HG02943 (cell line): Measurements from ENCODE around the gene ZNF280B.
A peak's percentile ranks its signal among the peaks of the same experiment; 100 is the strongest.
"Not testable (repeated sequence)": the region's sequence is repeated elsewhere in the genome, so short reads cannot be mapped to it uniquely, and the experiment has no call there.

Experiments used
- ATAC-seq: cut with Tn5 transposase; IDR thresholded peaks from one replicate; pipeline ENCODE4 v1.9.1; 2021; ENCODE audit warnings: mild to moderate bottlenecking, low read depth, moderate library complexity; ENCODE audit not compliant: unreplicated experiment

The ZNF280B gene

DNA sequence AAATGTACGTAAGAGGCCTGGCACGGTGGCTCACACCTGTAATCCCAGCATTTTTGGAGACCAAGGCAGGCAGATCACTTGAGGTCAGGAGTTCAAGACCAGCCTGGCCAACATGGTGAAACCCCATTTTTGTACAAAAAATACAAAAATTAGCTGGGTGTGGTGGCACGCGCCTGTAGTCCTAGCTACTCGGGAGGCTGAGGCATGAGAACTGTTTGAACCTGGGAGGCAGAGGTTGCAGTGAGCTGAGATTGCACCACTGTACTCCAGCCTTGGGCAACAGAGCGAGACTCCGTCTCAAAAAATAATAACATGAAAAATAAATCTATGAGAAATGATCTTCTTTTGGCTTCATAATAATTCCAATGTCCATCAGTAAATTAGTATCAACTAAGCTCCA lies 2.3 kb upstream of the ZNF280B start:
- ATAC-seq, result not testable (repeated sequence)

DNA sequence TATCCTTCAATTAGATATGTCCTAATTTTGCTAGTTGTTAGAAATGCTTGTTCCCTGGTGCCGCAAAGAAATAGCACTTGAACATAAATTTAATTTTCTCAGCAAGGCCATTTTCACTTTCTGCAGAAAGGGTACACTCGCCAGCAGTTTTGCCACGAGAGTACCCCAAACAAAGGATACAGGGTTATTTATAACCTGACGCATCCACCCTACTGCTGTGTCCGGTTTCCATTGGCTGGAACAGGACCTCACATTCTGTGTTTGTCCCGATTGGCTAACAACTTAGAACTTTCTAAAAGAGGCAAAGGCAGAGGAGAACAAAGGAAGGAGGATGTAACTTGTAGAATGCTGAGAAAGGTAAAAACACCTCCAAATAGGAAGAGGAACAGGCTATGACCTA lies 1.4 kb upstream of the ZNF280B start:
- not testable (repeated sequence) for ATAC-seq

DNA sequence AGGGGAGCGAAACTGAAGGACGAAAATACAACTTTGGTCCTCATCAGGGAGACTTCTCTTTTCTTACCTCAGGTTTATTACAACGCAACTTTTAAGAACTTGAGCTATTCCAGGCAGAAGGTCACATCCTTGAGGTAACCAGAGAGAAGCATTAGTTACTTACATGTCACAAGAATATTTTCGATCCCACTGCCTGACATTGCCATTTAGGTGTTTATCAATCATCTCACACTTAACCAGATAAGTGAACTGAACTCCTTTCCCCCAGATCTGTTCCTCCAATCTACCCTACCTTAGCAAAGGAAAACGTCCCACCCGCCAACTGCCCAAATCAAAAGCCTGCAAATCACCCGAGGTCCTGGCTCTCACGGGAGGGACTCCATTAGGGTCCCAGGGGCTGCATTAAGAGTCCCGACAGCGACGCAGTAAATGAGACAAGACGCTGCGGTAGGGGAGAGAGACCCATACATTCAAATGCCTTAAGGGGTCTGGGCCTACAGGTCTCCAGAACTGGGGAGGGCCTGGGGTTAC lies 734 bp downstream of the ZNF280B start:
- ATAC-seq, result peak; percentile 19

DNA sequence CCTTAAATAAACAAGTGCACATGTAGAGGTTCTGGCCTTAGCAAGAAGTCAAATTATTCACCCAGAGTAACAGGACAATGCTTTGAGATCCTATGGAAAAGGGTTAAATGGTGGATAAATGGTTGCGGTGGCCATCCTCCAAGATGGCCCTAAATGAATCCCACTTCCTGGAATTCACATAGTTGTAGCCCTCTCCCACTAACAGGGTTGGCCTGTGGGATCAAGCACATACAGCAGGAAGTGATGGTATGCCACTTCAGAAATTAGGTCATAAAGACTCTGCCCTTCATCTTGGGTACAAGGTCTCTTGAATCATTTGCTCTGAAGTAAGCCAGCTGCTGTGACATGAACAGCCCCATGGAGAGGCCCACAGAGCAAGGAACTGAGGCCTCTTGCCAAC lies 1.8 kb downstream of the ZNF280B start:
- no peak for ATAC-seq

DNA sequence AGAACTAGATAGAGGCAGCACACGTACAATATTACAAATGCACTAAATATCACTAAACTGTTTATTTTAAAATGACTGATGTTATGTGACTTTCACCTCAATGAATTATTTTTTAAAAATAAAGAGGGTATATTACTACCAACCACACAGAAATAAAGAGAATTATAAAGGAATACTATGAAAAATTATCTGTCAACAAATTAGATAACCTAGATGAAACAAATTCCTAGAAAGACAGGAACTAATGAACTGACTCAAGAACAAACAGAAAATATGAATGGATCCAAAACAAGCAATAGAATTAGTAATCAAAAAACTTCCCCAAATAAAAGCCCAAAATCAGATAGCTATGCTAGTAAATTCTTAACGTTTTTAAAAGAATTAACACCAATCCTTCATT lies 10.3 kb downstream of the ZNF280B start:
- ATAC-seq, result no peak

DNA sequence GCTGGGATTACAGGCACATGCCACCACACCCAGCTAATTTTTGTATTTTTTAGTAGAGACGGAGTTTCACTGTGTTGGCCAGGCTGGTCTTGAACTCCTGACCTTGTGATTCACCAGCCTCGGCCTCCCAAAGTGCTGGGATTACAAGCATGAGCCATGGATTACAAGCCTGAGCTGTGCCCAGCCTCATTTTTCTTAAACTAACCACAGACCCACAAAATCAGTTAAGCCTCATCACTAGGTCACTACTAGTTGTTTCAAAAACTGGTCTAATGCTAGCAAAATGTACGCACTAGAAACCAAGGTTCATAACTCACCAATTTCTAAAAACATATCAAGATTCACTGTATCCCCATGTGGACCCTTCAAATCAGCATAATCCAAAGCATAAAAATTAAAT lies 17.0 kb downstream of the ZNF280B start:
- not testable (repeated sequence) for ATAC-seq

DNA sequence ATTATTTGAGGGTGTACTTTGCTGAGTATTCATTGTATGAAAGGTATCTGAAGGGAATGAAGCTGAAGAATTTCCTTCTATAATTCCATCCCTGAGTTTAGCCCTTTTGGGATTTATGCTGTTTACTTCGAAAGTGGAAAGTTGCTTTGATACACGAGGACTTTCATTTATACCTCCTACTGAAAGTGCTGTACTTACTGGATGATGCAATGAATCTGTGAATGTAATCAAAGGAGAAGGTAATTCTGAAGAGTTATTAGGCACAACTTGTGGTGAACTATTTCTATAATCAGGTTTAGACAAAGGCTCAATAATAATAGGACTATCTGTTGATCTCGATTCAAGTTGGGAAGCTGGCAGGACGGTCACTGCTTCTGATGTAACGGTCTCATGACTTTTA lies 19.8 kb downstream of the ZNF280B start:
- no peak for ATAC-seq

DNA sequence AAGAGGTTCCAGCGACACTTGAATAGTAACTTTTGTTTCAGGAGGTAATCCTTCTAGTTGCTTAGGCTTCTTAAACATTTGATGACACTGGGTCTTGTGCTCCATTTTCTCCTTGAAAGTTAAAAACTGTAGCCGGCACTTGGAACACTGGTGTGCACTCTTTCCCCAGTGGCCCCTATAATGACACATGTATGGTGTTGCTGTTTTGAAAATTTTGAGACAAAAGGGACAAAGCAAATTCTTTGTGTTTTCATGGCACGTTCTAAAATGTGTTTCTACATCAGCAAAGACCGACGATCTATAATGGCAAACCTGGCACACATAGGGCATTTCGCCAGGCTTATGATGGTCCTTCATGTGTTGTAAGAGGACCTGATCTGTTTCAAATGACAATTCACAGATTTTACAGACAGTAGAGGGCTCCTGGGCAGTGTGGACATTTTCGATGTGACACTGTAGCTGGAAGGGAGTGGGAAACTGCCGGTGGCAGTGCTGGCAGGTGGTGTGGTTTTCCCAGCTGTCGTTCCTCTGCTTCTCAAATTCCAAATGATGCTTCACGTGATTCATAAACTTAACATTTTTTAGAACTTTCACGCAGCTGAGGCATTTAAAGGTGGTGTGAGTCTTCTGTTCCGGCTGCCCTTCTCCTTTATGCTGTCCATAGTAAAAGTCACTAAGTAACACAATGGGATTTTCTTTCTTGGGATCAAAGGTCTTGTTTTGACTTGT lies 20.5 kb downstream of the ZNF280B start:
- no peak for ATAC-seq

DNA sequence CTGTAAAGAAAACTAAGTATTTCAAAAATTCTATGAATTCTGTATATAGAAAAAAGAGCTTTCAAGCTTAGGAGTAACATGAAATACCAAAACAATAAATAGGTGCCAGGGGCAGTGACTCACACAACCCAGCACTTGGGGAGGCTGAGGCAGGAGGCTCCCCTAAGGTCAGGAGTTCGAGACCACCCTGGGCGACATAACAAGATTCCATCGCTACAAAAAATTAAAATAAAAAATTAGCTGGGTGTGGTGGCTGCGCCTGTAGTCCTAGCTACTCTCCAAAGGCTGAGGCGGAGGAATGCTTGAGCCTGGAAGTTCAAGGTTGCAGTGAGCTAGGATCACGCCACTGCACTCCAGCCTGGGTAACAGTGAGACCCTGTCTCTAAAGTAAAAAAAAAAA lies 21.5 kb downstream of the ZNF280B start:
- ATAC-seq, result no peak

DNA sequence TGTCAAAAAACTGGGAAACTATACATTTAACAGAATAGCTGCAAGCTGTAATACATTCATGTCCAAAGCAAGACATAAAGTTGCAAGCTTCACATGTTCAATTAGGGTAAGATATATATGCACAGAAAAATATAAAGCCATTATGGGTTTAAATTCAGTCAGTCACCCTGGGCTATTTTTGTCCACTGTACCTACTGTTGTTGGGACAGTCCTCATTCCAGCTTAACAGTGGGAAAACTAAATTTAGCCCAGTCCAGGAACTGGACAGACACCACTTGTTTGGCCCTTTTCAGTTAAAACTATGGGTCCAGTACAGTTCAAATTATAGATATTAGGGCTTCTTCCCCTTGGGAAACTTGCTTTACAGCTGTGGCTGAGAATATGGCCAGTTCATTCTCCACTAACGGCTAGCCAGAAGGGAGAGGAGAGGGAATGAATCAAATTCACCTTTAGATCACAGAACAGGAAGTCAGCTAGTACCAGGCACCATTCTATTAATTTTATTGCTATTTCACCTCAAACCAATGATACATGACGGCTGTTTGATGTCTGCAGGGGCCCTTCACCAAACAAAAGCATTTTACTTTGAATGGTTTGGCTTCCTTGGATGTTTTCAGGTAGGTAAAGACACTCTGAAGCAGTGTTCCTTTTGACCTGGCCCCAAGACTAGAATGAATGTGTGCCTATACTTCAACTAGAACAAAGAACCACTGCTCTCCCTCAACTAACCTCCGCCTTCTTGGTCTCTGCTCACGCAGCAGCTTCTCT lies 22.2 kb downstream of the ZNF280B start:
- ATAC-seq, result no peak

DNA sequence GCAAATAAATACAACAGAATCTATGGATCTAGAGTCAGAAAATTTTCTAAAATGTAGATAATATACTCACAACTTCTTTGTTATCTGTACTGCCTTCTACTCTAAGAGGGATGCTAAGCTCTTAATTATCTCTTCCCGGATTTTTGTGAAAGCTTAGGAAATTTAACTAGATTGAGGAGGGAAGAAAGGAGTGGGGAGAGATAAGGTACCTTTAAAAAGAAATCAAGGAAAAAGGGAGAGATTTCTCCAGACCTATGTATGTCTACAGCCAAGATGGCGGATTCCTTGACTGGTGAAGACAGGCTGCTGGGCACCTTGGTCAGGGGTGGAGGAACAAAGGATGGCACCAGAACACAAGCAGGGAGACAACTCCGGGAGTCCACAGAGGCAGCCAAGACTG lies 23.0 kb downstream of the ZNF280B start:
- no peak for ATAC-seq

DNA sequence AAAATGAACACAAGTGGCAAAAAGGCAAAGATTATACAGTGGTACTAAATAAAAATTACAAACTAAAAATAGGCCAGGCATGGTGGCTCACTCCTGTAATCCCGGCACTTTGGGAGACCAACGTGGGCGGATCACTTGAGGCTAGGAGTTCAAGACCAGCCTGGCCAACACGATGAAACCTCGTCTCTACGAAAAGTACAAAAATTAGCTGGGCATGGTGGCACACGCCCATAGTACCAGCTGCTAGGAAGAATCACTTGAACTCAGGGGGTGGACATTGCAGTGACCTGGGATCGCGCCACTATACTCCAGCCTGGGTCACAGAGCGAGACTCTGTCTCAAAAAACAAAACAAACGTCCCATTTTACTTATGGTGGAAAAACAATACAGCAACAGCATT lies 24.5 kb downstream of the ZNF280B start:
- ATAC-seq, result no peak

DNA sequence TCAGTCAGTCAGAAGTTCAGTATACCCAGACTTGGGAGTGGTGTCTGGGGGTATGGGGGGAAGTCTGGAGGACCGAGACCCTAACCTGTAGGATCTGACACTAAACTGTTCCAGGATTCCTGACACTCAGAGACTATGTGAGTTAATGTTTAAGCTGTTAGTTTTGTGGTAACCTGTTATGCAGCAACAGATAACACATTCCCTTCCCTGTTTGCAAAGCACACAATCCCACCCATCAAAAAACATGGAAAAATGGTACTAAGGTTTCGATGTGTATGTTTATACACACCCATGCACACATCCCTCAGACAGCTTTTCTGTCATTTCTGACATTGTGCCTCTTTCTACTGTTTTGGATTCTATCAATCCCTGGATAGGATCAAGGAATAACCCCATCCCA lies 27.6 kb downstream of the ZNF280B start:
- no peak for ATAC-seq

DNA sequence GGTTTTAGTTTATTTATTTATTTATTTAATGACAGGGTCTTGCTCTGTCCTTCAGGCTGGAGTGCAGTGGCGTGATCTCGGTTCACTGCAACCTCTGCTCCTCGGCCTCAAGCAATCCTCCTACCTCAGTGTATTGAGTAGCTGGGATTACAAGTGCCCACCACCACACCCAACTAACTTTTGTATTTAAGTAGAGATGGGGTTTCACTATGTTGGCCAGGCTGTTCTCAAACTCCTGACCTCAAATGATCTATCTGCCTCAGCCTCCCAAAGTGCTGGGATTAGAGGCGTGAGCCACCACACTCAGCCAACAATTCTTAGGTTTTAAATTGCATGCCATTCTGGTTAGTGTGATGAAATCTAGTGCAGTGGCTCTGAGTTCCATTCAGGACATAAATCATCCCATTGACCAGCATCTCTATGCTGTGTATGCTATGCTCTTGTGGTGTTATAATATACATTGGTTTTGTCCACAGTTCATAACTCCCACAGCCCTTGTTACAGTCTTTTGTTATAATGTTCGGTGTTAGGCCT lies 28.5 kb downstream of the ZNF280B start:
- no peak for ATAC-seq

DNA sequence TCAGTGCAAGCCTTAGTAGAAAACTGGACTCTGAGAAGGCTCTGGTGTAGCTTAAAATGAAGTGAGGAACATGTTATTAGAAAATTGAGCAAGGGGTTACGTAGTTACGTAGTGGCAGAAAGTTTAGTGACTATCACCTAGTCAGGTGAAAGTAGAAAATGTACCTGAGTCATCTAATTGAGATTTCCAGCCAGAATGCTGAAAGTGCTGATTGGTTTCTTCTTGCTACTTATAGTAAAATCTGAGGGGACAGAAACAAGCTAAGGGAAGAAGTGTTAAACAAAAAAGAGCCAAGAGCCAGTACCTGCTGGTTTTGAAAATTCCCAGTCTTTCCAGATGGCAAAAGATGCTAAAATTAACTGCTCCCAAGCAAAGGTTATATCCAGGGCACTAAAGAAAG lies 29.4 kb downstream of the ZNF280B start:
- ATAC-seq, result no peak

DNA sequence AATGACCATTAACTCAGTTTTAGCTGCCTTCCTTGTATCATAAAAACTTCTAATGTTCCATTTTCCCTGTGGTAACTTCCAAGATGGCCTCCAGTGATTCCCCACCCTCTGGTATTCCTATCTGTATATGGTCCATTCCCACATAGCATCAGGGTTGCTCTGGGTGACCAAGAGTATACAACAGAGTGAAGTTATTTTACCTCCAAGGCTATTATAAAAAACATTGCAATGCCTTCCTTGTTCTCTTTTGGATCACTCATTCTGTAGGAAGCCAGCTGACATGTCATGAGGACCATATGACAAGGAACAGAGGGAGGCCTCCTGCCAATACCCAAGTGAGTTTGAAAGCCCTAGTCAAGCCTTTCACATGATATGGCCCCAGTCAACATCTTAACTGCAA lies 30.1 kb downstream of the ZNF280B start:
- ATAC-seq, result no peak

DNA sequence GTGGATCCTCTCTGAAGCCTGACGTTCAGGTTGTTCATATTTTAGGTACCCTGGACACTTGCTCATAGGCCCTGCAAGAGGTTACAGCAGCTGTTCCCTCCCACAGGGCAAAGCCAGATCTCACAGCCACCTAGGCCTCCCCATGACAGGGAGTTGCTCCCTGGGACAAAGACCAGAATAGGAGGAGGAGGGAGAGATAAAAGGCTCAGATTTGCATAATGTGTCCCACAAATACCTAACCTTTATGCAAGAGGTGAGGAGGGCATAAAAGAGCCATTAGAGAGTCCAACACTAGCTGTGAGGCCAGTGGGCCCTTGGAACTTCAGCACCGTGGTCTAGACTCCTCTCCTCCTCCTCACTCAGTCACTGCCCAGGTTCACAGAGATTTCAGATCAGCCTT lies 33.8 kb downstream of the ZNF280B start:
- no peak for ATAC-seq

DNA sequence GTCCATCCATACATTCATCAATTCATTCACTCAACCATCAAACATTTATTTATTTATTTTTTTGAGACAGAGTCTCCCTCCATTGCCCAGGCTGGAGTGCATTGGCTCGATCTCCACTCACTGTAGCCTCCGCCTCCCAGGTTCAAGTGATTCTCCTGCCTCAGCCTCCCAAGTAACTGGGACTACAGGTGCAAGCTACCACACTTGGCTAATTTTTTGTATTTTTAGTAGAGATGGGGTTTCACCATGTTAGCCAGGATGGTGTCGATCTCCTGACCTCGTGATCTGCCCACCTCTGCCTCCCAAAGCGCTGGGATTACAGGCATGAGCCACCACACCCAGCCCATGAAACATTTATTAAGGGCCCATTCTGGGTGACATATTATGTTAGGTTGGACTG lies 37.4 kb downstream of the ZNF280B start:
- not testable (repeated sequence) for ATAC-seq

DNA sequence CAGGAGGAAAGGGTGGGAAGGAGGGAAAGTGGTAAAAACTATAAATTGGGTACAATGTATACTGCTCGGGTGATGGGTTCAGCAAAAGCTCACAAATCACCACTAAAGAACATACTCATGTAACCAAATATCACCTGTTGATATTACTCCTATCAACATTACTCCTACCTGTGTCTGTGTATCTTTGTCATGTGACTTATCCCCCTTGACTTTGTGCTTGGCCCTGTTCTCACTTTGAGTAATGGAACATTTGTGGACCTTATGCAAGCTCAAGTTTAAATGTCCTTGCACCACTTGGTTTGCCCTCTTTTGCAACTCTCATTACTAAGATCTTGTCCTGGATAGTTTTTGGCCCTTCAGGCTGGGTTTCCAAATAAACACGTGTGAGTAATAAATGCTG lies 39.0 kb downstream of the ZNF280B start:
- ATAC-seq, result no peak

DNA sequence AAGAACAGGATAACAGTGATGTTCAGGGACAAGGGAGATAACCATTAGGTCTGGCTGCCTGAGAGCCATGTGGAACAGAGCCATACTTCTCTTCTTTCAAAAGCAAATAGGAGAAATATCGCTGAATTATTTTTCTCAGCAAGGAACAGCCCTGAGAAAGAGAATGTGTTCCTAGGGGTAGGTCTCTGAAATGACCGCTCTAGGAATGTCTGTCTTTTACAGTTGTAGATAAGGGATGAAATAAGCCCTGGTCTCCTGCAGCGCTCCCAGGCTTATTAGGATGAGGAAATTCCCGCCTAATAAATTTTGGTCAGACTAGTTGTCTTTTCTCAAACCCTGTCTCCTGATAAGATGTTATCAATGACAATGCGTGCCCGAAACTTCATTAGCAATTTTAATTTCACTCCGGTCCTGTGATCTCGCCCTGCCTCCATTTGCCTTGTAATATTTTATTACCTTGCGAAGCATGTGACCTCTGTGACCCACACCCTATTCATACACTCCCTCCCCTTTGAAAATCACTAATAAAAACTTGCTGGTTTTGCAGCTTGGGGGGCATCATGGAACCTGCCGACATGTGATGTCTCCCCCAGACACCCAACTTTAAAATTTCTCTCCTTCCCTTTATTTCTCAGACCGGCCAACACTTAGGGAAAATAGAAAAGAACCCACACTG lies 39.6 kb downstream of the ZNF280B start:
- not testable (repeated sequence) for ATAC-seq

DNA sequence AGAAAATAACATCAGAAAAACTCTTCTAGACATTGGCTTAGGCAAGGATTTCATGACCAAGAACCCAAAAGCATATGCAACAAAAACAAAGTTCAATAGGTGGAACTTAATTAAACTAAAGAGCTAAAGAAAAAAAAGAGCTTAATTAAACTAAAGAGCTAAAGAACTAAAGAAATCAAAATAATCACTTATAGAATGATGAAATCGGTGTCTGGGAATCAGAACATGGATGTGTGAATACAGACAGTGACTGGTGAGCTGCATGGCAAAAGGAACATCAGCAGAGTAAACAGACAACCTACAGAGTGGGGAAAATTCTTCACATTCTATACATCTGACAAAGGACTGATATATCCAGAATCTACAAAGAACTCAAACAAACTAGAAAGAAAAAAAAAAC lies 41.4 kb downstream of the ZNF280B start:
- ATAC-seq, result no peak
